HepG2 (cell line): ENCODE results near the gene PRKCE. TPM values are rescaled to one million over a fixed set of nuclear protein-coding genes. Genes with fewer than 3 reads are reported as not detected.

ENCODE experiments used
- BHLHE40 ChIP-seq: IDR thresholded peaks from 2 replicates; pipeline ENCODE4 v1.6.1; 2011; ENCODE audit warnings: low read length, improper control_type of control experiment
- CBX2 ChIP-seq, 2 experiments: fragments of 200-600 bp in 1 of 2; sonication (generic); formaldehyde crosslinking in 1 of 2; IDR thresholded peaks; 2 replicates each; pipeline versions ENCODE4 v1.7.0 to v1.8.1; 2018 to 2022; ENCODE audit warnings: low read depth in 2 of 2, low read length in 1 of 2, mild to moderate bottlenecking in 1 of 2, missing genetic modification reagents in 1 of 2
- DR1 ChIP-seq: sonication (generic); formaldehyde crosslinking; IDR thresholded peaks from 2 replicates; pipeline ENCODE4 v1.8.0; 2021; ENCODE audit warnings: mild to moderate bottlenecking, missing genetic modification reagents, inconsistent platforms
- GPBP1L1 ChIP-seq: sonication (generic); formaldehyde crosslinking; IDR thresholded peaks from 2 replicates; pipeline ENCODE4 v1.5.0; 2020; ENCODE audit warnings: mild to moderate bottlenecking, missing genetic modification reagents
- GRHL1 ChIP-seq: sonication (generic); formaldehyde crosslinking; conservative IDR thresholded peaks from 2 replicates; pipeline ENCODE4 v1.8.0; 2022; ENCODE audit warnings: missing genetic modification reagents
- HDAC1 ChIP-seq: sonication (generic); formaldehyde crosslinking; IDR thresholded peaks from 2 replicates; pipeline ENCODE4 v1.5.1; 2020; ENCODE audit warnings: mild to moderate bottlenecking, missing genetic modification reagents
- RBM22 ChIP-seq: fragments of 200-400 bp; formaldehyde crosslinking; optimal IDR thresholded peaks from 2 replicates; pipeline ENCODE3; 2017; ENCODE audit warnings: mild to moderate bottlenecking, low read length, moderate library complexity
- TCF7 ChIP-seq: sonication (generic); IDR thresholded peaks from 2 replicates; pipeline ENCODE4 v1.6.1; 2016; ENCODE audit warnings: antibody characterized with exemption, low read depth
- TRIM24 ChIP-seq: sonication (generic); formaldehyde crosslinking; IDR thresholded peaks from 2 replicates; pipeline ENCODE4 v1.8.0; 2022; ENCODE audit warnings: mild to moderate bottlenecking, missing genetic modification reagents
- ZNF230 ChIP-seq: sonication (generic); formaldehyde crosslinking; IDR thresholded peaks from 2 replicates; pipeline ENCODE4 v1.4.0; 2020; ENCODE audit warnings: mild to moderate bottlenecking, missing genetic modification reagents
- ZNF652 ChIP-seq: IDR thresholded peaks from 2 replicates; pipeline ENCODE4 v1.6.1; 2016; ENCODE audit warnings: low read depth, borderline replicate concordance
- ZNF816 ChIP-seq: sonication (generic); formaldehyde crosslinking; IDR thresholded peaks from 2 replicates; pipeline ENCODE4 v1.8.0; 2022; ENCODE audit warnings: missing genetic modification reagents, mild to moderate bottlenecking, borderline replicate concordance
- polyA plus RNA-seq, 8 experiments: library from polyadenylated mRNA; depleted of rRNA in 3 of 8; stranded (reverse) in 7 of 8; unstranded in 1 of 8; fragments of >200 nt; fragmentation: Illumina TruSeq in 4 of 8; extraction: Trizol in 4 of 8; gene quantifications; 2 replicates each; pipeline versions ENCODE4 v1.2.1 to v1.2.3, GENCODE V29; 2011 to 2016; ENCODE audit warnings: low read depth in 4 of 8, missing spikeins in 1 of 8, mixed read lengths in 1 of 8; ENCODE audit not compliant: insufficient read depth in 1 of 8
- total RNA-seq, 5 experiments: library from RNA; depleted of rRNA; stranded (reverse); fragments of >200 nt; fragmentation: Illumina TruSeq; extraction: Trizol; gene quantifications; 2 replicates each; pipeline ENCODE4 v1.2.3, GENCODE V29; 2016; ENCODE audit warnings: low read depth in 1 of 5
- TF ChIP-seq, protein P1 (sequence below): sonication (generic); formaldehyde crosslinking; IDR thresholded peaks from 2 replicates; pipeline ENCODE4 v1.8.1; 2023; ENCODE audit warnings: mild to moderate bottlenecking, moderate library complexity, missing genetic modification reagents

Gene PRKCE
- total and polyA plus RNA-seq, 2 of the 13 experiments (the other 11 are each of a cell fraction or from before 2014, with no cell fraction given) = 1.0 to 3.9 TPM

- TF ChIP-seq GRHL1 (CRISPR knock-in tag) (no peak), ZNF230 (CRISPR knock-in tag) (no peak), BHLHE40 (no peak), TRIM24 (CRISPR knock-in tag) (no peak), TCF7 (no peak), ZNF816 (CRISPR knock-in tag) (no peak), DR1 (no peak), ZNF652 (CRISPR knock-in tag) (no peak), HDAC1 (CRISPR knock-in tag) (no peak), CBX2 (IDR thresholded peaks at IDR 0.05; ENCODE audit: low read depth, low read length) (no peak), CBX2 (CRISPR knock-in tag; IDR thresholded peaks at IDR 0.05; ENCODE audit: low read depth) (no peak), RBM22 (no peak), GPBP1L1 (no peak)
- TF ChIP-seq, protein P1, sequence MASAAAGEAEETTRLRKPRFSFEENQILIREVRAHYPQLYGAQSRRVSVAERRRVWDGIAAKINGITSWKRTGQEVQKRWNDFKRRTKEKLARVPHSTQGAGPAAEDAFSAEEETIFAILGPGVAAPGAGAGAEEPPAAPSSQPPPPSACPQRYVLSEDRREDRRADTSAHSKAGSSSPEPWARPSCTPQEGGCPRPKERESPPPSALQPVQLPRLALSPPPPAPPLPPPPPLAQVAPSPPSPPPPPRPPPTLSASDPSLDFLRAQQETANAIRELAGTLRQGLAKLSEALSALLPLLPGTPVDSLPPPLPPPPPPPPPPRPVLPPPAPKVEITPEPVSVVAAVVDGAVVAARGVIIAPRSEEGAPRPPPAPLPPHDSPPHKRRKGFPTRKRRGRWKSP (CRISPR knock-in tag) = 0 out of 2 replicates have a peak, but pooled peaks have one; percentile 9
- TF ChIP-seq, all 625 proteins: peak for 6
These were observed 285.1 kb downstream of the PRKCE start (continued) for GRCh38 chr2:45936623-45936979.
